H9 (cell line): ENCODE results near the gene DCAF5. TPM values are rescaled to one million over a fixed set of nuclear protein-coding genes. Genes with fewer than 3 reads are reported as not detected.

Experiments
- DNase-seq: peaks from one replicate; pipeline ENCODE4 v3.0.0-alpha.2; 2017
- H2AFZ ChIP-seq: one replicate; pipeline ENCODE4 v1.6.1; 2013; ENCODE audit warnings: mild to moderate bottlenecking, low read length, control low read depth, moderate library complexity
- H2AK5ac ChIP-seq: 2 replicates; pipeline ENCODE4 v1.6.1; 2013; ENCODE audit warnings: low read length, control low read depth, mixed read lengths; ENCODE audit not compliant: insufficient read length
- H2BK120ac ChIP-seq: one replicate; pipeline ENCODE4 v1.6.1; 2013; ENCODE audit warnings: low read depth, mild to moderate bottlenecking, low read length, control low read depth, inconsistent platforms; ENCODE audit not compliant: poor library complexity, severe bottlenecking
- H2BK12ac ChIP-seq: 2 replicates; pipeline ENCODE4 v1.6.1; 2013; ENCODE audit warnings: low read length, control low read depth, mixed read lengths, low read depth; ENCODE audit not compliant: insufficient read length
- H2BK15ac ChIP-seq: 2 replicates; pipeline ENCODE4 v1.6.1; 2013; ENCODE audit warnings: low read depth, low read length, control low read depth
- H2BK20ac ChIP-seq: one replicate; pipeline ENCODE4 v1.6.1; 2013; ENCODE audit warnings: low read depth, mild to moderate bottlenecking, low read length, control low read depth, inconsistent platforms; ENCODE audit not compliant: poor library complexity, severe bottlenecking
- H2BK5ac ChIP-seq: 2 replicates; pipeline ENCODE4 v1.6.1; 2013; ENCODE audit warnings: low read length, control low read depth, mixed read lengths; ENCODE audit not compliant: insufficient read length
- H3K14ac ChIP-seq: 2 replicates; pipeline ENCODE4 v1.6.1; 2013; ENCODE audit warnings: low read length, control low read depth; ENCODE audit not compliant: insufficient read depth
- H3K18ac ChIP-seq: 2 replicates; pipeline ENCODE4 v1.6.1; 2013; ENCODE audit warnings: low read depth, mild to moderate bottlenecking, mixed read lengths, low read length, control low read depth; ENCODE audit not compliant: insufficient read length
- H3K23ac ChIP-seq: 2 replicates; pipeline ENCODE4 v1.6.1; 2013; ENCODE audit warnings: low read length, control low read depth, mixed read lengths, low read depth; ENCODE audit not compliant: insufficient read length
- H3K23me2 ChIP-seq: 2 replicates; pipeline ENCODE4 v1.6.1; 2013; ENCODE audit warnings: low read depth, mild to moderate bottlenecking, mixed read lengths, low read length, control low read depth; ENCODE audit not compliant: insufficient read length, poor library complexity, severe bottlenecking
- H3K27ac ChIP-seq: 2 replicates; pipeline ENCODE4 v1.5.1; 2013; ENCODE audit warnings: low read length, control low read depth, mixed read lengths, low read depth; ENCODE audit not compliant: insufficient read length
- H3K27me3 ChIP-seq: 2 replicates; pipeline ENCODE4 v1.6.1; 2013; ENCODE audit warnings: low read length, control low read depth, inconsistent platforms; ENCODE audit not compliant: insufficient read depth
- H3K4ac ChIP-seq: 2 replicates; pipeline ENCODE4 v1.6.1; 2013; ENCODE audit warnings: low read depth, mild to moderate bottlenecking, control low read depth, inconsistent platforms, low read length, moderate library complexity
- H3K4me1 ChIP-seq: 2 replicates; pipeline ENCODE4 v1.6.1; 2013; ENCODE audit warnings: low read length, control low read depth, inconsistent platforms; ENCODE audit not compliant: insufficient read depth
- H3K4me2 ChIP-seq: 2 replicates; pipeline ENCODE4 v1.6.1; 2013; ENCODE audit warnings: low read length, control low read depth, mixed read lengths; ENCODE audit not compliant: insufficient read length, insufficient read depth
- H3K56ac ChIP-seq: 2 replicates; pipeline ENCODE4 v1.6.1; 2013; ENCODE audit warnings: low read depth, mild to moderate bottlenecking, mixed read lengths, low read length, control low read depth; ENCODE audit not compliant: insufficient read length
- H3K79me1 ChIP-seq: 2 replicates; pipeline ENCODE4 v1.6.1; 2013; ENCODE audit warnings: low read depth, mild to moderate bottlenecking, moderate library complexity, low read length, control low read depth, inconsistent platforms; ENCODE audit not compliant: insufficient read depth, poor library complexity, severe bottlenecking
- H3K79me2 ChIP-seq: 2 replicates; pipeline ENCODE4 v1.6.1; 2013; ENCODE audit warnings: low read length, control low read depth, inconsistent platforms; ENCODE audit not compliant: insufficient read depth
- H3K9ac ChIP-seq: 2 replicates; pipeline ENCODE4 v1.6.1; 2013; ENCODE audit warnings: low read length, control low read depth, mixed read lengths; ENCODE audit not compliant: insufficient read length; ENCODE audit errors: extremely low read depth
- H3K9me3 ChIP-seq: one replicate; pipeline ENCODE4 v1.6.1; 2013; ENCODE audit warnings: low read depth, low read length, inconsistent platforms; ENCODE audit not compliant: control insufficient read depth
- H3T11ph ChIP-seq: one replicate; pipeline ENCODE4 v1.6.1; 2013; ENCODE audit warnings: mild to moderate bottlenecking, low read length, control low read depth, inconsistent platforms
- H4K20me1 ChIP-seq: one replicate; pipeline ENCODE4 v1.6.1; 2013; ENCODE audit not compliant: control insufficient read depth, insufficient read length, insufficient read depth
- H4K5ac ChIP-seq: 2 replicates; pipeline ENCODE4 v1.6.1; 2013; ENCODE audit warnings: low read depth, mild to moderate bottlenecking, mixed read lengths, low read length, control low read depth; ENCODE audit not compliant: insufficient read length
- H4K8ac ChIP-seq: replicated peaks from 2 replicates; pipeline ENCODE4 v1.6.1; 2013; ENCODE audit warnings: low read length, control low read depth, mixed read lengths, low read depth; ENCODE audit not compliant: insufficient read length
- H4K91ac ChIP-seq: 2 replicates; pipeline ENCODE4 v1.6.1; 2013; ENCODE audit warnings: low read depth, mild to moderate bottlenecking, moderate library complexity, mixed read lengths, low read length, control low read depth; ENCODE audit not compliant: insufficient read length
- H3K27ac Mint-ChIP-seq, 3 experiments: 2 replicates in 2 of 3; 3 replicates in 1 of 3; pipeline ENCODE4 v1.8.0; 2020 to 2021; ENCODE audit warnings: mixed read lengths in 3 of 3, mild to moderate bottlenecking in 1 of 3, moderate library complexity in 1 of 3
- H3K27me3 Mint-ChIP-seq: 2 replicates; pipeline ENCODE4 v1.8.0; 2021; ENCODE audit warnings: low read depth, mild to moderate bottlenecking, moderate library complexity, mixed read lengths
- H3K36me3 Mint-ChIP-seq, 3 experiments: 2 replicates in 2 of 3; 3 replicates in 1 of 3; pipeline ENCODE4 v1.8.0; 2020 to 2021; ENCODE audit warnings: low read depth in 3 of 3, mixed read lengths in 3 of 3; ENCODE audit not compliant: insufficient read depth in 1 of 3
- H3K4me1 Mint-ChIP-seq, 2 experiments: 2 replicates each; pipeline ENCODE4 v1.8.0; 2020; ENCODE audit warnings: mixed read lengths in 2 of 2
- H3K4me3 Mint-ChIP-seq, 2 experiments: 2 replicates in 1 of 2; 3 replicates in 1 of 2; pipeline ENCODE4 v1.8.0; 2020 to 2021; ENCODE audit warnings: mild to moderate bottlenecking in 2 of 2, mixed read lengths in 2 of 2, moderate library complexity in 1 of 2
- H3K9me3 Mint-ChIP-seq, 2 experiments: 2 replicates in 1 of 2; 3 replicates in 1 of 2; pipeline ENCODE4 v1.8.0; 2020; ENCODE audit warnings: mild to moderate bottlenecking in 2 of 2, mixed read lengths in 2 of 2, moderate library complexity in 1 of 2
- WGBS: extraction: QIAGEN DNeasy Blood & Tissue Kit; methylation state at CpG from one replicate; pipeline ENCODE4 v1.1.7; 2013; ENCODE audit warnings: missing lambda C conversion rate, low lambda C conversion rate, mixed read lengths; ENCODE audit not compliant: insufficient read length; ENCODE audit errors: extremely low coverage; 5-methylcytosine and 5-hydroxymethylcytosine counted together
- total RNA-seq: library from RNA; stranded (reverse); gene quantifications from 2 replicates; pipeline ENCODE4 v1.2.1, GENCODE V29; 2021
- TF ChIP-seq, protein P1 (sequence below): fragments of 200-600 bp; sonication (generic); conservative IDR thresholded peaks from 3 replicates; pipeline ENCODE4 v1.8.0; 2021; ENCODE audit warnings: antibody characterized with exemption, mild to moderate bottlenecking

DCAF5 gene
- total RNA-seq, 1 experiment from 2014 or later, result 31.4 TPM

DNA sequence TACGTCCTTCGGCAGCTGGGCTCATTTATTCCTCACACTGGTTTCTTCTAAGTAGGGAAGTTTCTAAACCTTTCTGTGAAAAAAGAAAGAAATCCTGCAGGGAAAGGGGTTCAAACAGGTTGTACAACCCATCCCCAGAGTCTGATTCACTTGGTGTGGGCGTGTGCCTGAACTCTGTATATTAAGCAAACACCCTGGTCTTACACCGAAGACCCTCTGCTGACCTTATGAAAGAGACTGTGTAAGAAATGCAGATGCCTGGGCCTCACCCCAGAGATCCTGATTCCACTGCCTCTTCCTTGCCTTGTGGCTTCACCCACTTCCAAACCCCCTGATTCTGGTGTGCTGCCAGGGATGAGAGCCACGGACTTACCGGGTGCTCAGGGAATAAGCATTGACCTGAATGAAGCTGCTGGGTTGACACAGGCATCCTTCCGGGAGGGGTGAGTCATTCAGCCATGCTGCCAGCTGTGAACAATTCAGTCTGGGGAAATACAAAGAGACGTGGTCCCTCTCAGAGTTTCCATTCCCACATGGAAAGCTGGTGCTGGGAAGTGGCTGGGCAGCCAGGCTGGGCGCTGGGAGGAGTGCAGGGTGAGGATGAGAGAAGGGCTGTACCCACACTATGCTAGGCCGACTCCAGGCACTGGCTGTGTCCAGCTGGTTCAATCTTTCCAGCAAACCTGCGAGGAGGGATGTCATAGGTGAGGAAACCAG lies 147.3 kb downstream of the DCAF5 start:
- H2BK12ac ChIP-seq, result no peak overlapping the region
- Mint-ChIP-seq H3K9me3 (no peaks in the 10 kb centered on the region), H3K27ac (peak overlapping the region in 2 of 3 experiments; percentile 13 to 73; a peak in 3 of 7 replicates), H3K4me3 (peak overlapping the region in 1 of 2 experiments; percentile 59; a peak in 1 of 5 replicates), H3K4me1 (peaks cover 19 to 24% of the 10 kb centered on the region in 2 experiments), H3K36me3 (no peaks in the 10 kb centered on the region; a peak in 1 of 7 replicates), H3K27me3 (peaks cover 2% of the 10 kb centered on the region; the same call in 1 of the 2 replicates)
- no peak overlapping the region for H3T11ph ChIP-seq
- no peaks in the 10 kb centered on the region for H3K79me1 ChIP-seq
- H3K4me1 ChIP-seq, result peaks cover 1% of the 10 kb centered on the region; the same call in 1 of the 2 replicates
- H2AK5ac ChIP-seq, result no peak overlapping the region
- TF ChIP-seq, protein P1, sequence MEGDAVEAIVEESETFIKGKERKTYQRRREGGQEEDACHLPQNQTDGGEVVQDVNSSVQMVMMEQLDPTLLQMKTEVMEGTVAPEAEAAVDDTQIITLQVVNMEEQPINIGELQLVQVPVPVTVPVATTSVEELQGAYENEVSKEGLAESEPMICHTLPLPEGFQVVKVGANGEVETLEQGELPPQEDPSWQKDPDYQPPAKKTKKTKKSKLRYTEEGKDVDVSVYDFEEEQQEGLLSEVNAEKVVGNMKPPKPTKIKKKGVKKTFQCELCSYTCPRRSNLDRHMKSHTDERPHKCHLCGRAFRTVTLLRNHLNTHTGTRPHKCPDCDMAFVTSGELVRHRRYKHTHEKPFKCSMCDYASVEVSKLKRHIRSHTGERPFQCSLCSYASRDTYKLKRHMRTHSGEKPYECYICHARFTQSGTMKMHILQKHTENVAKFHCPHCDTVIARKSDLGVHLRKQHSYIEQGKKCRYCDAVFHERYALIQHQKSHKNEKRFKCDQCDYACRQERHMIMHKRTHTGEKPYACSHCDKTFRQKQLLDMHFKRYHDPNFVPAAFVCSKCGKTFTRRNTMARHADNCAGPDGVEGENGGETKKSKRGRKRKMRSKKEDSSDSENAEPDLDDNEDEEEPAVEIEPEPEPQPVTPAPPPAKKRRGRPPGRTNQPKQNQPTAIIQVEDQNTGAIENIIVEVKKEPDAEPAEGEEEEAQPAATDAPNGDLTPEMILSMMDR, result no peak
- no peaks in the 10 kb centered on the region for H4K20me1 ChIP-seq
- no peak overlapping the region for H4K91ac ChIP-seq
- no peak overlapping the region for H3K56ac ChIP-seq
- no peak overlapping the region for H2BK20ac ChIP-seq
- H4K5ac ChIP-seq, result no peak overlapping the region
- no peaks in the 10 kb centered on the region for H3K27me3 ChIP-seq
- H4K8ac ChIP-seq, result no peak overlapping the region
- no peak overlapping the region for H3K4me2 ChIP-seq
- H3K9me3 ChIP-seq, result no peaks in the 10 kb centered on the region
- no peaks in the 10 kb centered on the region for H3K23me2 ChIP-seq
- H3K79me2 ChIP-seq, result no peaks in the 10 kb centered on the region
- peak; percentile 49 for DNase-seq
- no peak overlapping the region for H3K9ac ChIP-seq
- no peak overlapping the region for H2BK15ac ChIP-seq
- H3K4ac ChIP-seq, result no peak overlapping the region
- no peak overlapping the region for H3K27ac ChIP-seq
- no peak overlapping the region for H2BK5ac ChIP-seq
- H2AFZ ChIP-seq, result no peak overlapping the region
- no peak overlapping the region for H3K14ac ChIP-seq
- no peak overlapping the region for H3K23ac ChIP-seq
- H3K18ac ChIP-seq, result no peak overlapping the region
- H2BK120ac ChIP-seq, result no peak overlapping the region
- no CpG with 5 or more reads among the region's 11 CpGs for WGBS
